ENCODE data around the gene TMEM209.
"Not testable (repeated sequence)": the region's sequence is repeated elsewhere in the genome, so short reads cannot be mapped to it uniquely, and the experiment has no call there.

The TMEM209 gene

DNA sequence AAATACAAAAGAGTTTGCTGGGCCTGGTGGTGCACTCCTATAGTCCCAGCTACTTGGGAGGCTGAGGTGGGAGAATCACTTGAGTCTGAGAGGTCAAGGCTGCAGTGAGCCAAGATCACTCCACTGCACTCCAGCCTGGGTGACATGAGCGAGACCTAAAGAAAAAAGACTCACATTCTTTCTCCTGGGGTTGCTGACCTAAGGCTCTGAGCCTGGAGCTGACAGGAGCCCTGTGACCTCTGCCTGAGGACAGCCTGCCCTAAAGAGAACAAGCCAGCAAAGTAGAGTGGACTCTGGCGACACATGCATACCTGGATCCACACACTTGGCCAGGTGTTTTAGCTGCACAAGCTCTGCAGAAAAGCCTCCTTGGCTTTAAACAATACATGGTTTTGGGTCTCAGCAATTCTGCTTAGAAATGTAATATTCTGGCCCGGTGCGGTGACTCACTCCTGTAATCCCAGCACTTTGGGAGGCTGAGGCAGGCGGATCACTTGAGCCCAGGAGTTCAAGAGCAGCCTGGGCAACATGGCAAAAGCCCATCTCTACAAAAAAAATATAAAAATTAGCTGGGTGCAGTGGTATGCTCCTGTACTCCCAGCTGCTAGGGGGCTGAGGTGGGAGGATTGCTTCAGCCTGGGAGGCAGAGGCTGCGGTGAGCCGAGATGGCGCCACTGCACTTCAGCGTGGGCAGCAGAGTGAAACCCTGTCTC lies 58.4 kb downstream of the TMEM209 start:
- DNase-seq (ENCODE audit: low read depth), result no peak
- TF ChIP-seq, protein P1, sequence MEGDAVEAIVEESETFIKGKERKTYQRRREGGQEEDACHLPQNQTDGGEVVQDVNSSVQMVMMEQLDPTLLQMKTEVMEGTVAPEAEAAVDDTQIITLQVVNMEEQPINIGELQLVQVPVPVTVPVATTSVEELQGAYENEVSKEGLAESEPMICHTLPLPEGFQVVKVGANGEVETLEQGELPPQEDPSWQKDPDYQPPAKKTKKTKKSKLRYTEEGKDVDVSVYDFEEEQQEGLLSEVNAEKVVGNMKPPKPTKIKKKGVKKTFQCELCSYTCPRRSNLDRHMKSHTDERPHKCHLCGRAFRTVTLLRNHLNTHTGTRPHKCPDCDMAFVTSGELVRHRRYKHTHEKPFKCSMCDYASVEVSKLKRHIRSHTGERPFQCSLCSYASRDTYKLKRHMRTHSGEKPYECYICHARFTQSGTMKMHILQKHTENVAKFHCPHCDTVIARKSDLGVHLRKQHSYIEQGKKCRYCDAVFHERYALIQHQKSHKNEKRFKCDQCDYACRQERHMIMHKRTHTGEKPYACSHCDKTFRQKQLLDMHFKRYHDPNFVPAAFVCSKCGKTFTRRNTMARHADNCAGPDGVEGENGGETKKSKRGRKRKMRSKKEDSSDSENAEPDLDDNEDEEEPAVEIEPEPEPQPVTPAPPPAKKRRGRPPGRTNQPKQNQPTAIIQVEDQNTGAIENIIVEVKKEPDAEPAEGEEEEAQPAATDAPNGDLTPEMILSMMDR (IDR thresholded peaks at IDR 0.05; ENCODE audit: control insufficient read depth, extremely low read depth, insufficient read depth), result no peak
- H3K4me3 ChIP-seq (ENCODE audit: low read depth, low read length), result no peak overlapping the region

DNA sequence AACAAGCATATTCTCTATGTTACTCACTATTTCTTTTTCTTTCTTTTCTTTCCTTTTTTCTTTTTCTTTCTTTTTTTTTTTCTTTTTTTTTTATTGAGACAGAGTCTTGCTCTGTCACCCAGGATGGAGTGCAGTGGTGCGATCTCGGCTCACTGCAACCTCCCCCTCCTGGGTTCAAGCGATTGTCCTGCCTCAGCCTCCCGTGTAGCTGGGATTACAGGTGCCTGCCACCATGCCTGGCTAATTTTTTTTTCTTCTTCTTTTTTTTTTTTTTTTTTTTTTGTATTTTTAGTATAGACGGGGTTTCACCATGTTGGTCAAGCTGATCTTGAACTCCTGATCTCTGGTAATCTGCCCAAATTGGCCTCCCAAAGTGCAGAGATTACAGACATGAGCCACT lies 59.1 kb downstream of the TMEM209 start:
- DNase-seq (ENCODE audit: low read depth), result not testable (repeated sequence)

DNA sequence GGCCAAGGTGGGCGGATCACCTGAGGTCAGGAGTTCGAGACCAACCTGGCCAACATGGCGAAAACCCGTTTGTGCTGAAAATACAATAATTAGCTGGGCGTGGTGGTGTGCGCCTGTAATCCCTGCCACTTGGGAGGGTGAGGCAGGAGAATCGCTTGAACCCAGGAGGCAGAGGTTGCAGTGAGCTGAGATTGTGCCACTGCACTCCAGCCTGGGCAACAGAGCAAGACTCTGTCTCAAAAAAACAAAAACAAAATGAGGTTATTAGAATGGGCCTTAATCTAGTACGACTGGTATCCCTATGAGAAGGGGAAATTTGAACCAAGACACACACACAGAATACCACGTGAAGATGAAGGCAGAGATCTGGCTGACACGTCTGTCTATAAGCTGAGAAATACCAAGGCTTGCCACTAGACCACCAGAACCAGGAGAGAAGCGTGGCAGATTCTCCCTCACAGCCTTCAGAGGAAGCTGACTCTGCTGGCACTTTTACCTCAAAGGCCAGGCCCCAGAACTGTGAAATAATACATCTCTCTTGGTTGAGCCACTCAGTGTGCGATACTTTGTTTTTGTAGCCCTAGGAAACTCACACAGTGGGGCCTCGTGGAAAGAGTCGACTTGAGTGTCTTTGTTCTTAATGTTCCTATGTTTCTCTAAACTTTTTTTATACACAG lies 59.6 kb downstream of the TMEM209 start:
- TF ChIP-seq, protein P1 (IDR thresholded peaks at IDR 0.05; ENCODE audit: control insufficient read depth, extremely low read depth, insufficient read depth), result no peak
- no peak for DNase-seq (ENCODE audit: low read depth)
- H3K4me3 ChIP-seq (ENCODE audit: low read depth, low read length), result no peak overlapping the region

More for the DNA sequence above, 59.1 kb downstream of the TMEM209 start:
- H3K4me3 ChIP-seq (ENCODE audit: low read depth, low read length), result not testable (repeated sequence)

DNA sequence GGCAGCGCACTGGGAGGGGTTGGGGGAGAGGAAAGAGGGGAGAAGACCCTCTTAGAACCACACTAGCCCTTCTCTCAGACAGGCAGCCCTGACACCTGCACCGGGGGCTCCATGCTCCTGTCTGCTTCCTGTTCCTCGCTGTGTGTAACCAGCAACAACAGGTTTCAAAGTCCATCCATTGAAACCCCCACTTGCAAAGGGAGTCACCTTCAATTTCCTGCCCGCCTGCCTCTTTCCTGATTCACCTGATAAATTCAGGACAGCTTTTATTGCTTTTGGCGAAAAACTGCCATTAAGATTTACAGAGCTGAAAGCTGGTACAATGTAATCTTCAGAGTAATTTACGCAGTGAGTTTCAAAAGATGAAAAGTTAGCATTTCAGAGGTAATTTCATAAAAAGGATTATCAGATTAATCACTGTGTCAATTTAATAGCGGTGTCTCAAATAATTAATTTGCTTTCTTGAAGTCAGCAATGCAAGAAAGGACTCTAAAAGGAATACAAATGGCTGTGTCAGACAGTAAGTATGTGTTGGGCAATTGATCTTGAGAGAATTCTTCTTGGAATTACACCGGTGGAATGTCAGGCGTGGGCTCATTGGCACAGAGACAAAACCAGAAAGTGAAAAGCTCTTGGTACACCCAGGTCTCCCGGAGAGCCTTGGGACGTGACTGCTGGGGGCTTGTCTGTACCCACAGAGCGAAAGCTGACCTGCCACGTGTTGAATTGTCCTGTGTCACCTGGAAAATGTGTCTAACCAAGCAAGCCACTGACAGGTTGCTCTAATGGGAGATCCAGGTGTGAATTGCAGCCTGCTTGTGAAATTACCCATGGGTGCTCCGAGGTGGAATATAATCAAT lies 60.7 kb downstream of the TMEM209 start:
- no peak for DNase-seq (ENCODE audit: low read depth)
- no peak overlapping the region for H3K4me3 ChIP-seq (ENCODE audit: low read depth, low read length)
- TF ChIP-seq, protein P1 (IDR thresholded peaks at IDR 0.05; ENCODE audit: control insufficient read depth, extremely low read depth, insufficient read depth), result no peak

DNA sequence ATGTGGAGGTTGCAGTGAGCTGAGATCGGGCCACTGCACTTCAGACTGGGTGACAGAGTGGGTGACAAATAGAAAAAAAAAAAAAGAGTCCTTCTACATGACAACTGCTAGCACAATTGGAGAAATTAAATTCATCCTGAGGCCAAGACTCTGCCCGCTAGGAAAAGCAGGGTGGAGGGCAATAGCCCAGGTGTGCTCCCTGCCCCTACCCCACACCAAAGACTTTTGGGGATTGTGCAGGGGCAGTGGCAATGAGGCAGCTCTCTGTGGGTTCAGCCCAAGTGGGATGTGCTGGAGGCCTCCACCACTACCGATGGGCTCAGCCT lies 61.3 kb downstream of the TMEM209 start:
- no peak for DNase-seq (ENCODE audit: low read depth)
- no peak overlapping the region for H3K4me3 ChIP-seq (ENCODE audit: low read depth, low read length)
- TF ChIP-seq, protein P1 (IDR thresholded peaks at IDR 0.05; ENCODE audit: control insufficient read depth, extremely low read depth, insufficient read depth), result no peak

DNA sequence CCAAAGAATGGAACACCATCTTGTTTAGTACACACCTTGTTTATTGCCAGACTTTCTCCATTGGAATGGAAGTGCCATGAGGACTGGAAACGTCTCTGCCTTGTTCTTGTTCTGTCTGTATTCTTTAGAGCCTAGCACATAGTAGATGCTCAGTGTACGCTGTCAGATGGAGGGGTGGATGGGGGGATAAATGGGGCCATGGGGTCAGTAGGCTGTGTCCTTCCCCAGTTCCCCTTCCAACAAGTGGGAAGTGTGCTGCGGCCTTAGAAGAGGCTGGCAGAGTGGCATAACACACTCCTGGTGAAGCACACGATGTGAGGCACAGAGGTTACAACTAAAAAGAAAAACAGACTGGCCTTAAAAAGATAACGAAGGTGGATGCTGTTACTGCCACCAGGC lies 61.9 kb downstream of the TMEM209 start:
- no peak for DNase-seq (ENCODE audit: low read depth)
- no peak overlapping the region for H3K4me3 ChIP-seq (ENCODE audit: low read depth, low read length)
- TF ChIP-seq, protein P1 (IDR thresholded peaks at IDR 0.05; ENCODE audit: control insufficient read depth, extremely low read depth, insufficient read depth), result no peak

DNA sequence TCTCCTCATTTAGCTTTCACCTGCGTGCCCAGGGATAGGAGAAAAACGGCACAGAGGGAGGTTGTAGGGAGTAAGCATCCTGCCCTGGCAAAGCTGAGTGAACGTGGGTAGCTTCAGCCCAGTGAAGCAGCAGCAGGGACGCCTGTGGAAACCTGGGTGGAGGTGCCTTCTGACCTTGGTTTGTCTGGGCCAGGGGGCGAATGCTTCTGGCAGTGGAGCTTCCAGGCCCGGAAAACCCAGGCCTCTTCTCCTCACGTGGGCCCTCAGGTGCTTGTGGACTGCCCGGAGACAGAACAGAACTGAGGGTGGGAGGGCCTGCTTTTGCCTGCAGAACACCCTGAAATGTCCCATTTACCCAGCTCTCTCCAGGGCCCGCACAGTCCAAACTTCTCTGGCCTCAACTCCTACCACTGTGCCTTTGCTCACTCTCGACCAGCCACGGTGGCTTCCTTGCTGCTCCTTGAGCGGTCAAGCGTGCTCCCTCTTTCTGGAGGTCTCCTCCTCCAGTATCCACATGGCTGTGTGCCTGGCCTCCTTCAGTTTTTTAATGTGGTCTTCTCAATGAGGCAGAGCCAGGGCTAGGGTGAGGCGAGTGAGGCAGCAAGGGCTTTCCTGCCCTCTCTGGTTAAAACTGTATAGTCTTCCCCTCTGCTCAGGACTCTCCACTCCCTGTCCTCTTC lies 62.4 kb downstream of the TMEM209 start:
- DNase-seq (ENCODE audit: low read depth), result no peak
- no peak overlapping the region for H3K4me3 ChIP-seq (ENCODE audit: low read depth, low read length)
- TF ChIP-seq, protein P1 (IDR thresholded peaks at IDR 0.05; ENCODE audit: control insufficient read depth, extremely low read depth, insufficient read depth), result no peak

Measured in LNCaP clone FGC (cell line).